Ascending aorta (tissue), 2 donors: Measurements from ENCODE around the gene VWC2. TPM values are rescaled to one million over a fixed set of nuclear protein-coding genes. Genes with fewer than 3 reads are reported as not detected.

ENCODE experiments used
- DNase-seq, 2 donors: peaks; one replicate each; pipeline ENCODE4 v3.0.0-alpha.2; 2019; ENCODE audit warnings: low spot score in 2 of 2
- H3K27ac ChIP-seq, 2 donors: fragments of 200-600 bp; sonication (generic); one replicate each; pipeline ENCODE4 v1.5.1; 2016 to 2017; ENCODE audit warnings: mild to moderate bottlenecking in 1 of 2
- H3K27me3 ChIP-seq: fragments of 200-600 bp; sonication (generic); one replicate; pipeline ENCODE4 v1.5.1; 2017
- H3K36me3 ChIP-seq, 2 donors: fragments of 200-600 bp; sonication (generic); one replicate each; pipeline ENCODE4 v1.5.1; 2016
- H3K4me1 ChIP-seq, 2 donors: fragments of 200-600 bp; sonication (generic); one replicate each; pipeline ENCODE4 v1.5.1; 2016 to 2017; ENCODE audit warnings: mild to moderate bottlenecking in 1 of 2
- H3K4me3 ChIP-seq, 2 donors: fragments of 200-600 bp; sonication (generic); one replicate each; pipeline ENCODE4 v1.5.1; 2016 to 2017; ENCODE audit warnings: mild to moderate bottlenecking in 1 of 2
- H3K9me3 ChIP-seq, 2 donors: fragments of 200-600 bp; sonication (generic); one replicate each; pipeline ENCODE4 v1.5.1; 2016
- CTCF ChIP-seq, 3 experiments: fragments of 200-600 bp in 2 of 3; fragments of 450-650 bp in 1 of 3; sonication (generic) in 2 of 3; IDR thresholded peaks; one replicate each; pipeline ENCODE4 v1.5.1; 2016 to 2019; ENCODE audit warnings: antibody characterized with exemption in 3 of 3, mild to moderate bottlenecking in 1 of 3, moderate library complexity in 1 of 3
- intact Hi-C: fragments of 100-400 bp; cut with DNase I; formaldehyde crosslinking; loops from one replicate; pipeline ENCODE4 v1.15.1; 2023
- total RNA-seq: library from RNA; depleted of rRNA; stranded (reverse); fragments of >200 nt; gene quantifications from one replicate; pipeline ENCODE4 v1.1.0, GENCODE V29; 2016

Gene VWC2
- total RNA-seq, 1 donor from 2014 or later: not detected

- Histone ChIP-seq H3K4me1 (no peaks in the 10 kb centered on the region), H3K4me3 (no peak overlapping the region), H3K36me3 (no peaks in the 10 kb centered on the region), H3K27ac (no peak overlapping the region), H3K27me3 (no peaks in the 10 kb centered on the region), H3K9me3 (no peaks in the 10 kb centered on the region)
- intact Hi-C loops: no loop called here
- no peak for DNase-seq
- no peak for TF ChIP-seq CTCF (IDR thresholded peaks at IDR 0.05)
Measured at GRCh38 chr7:49787980-49788379, 14.5 kb downstream of the VWC2 start.

- no peaks in the 10 kb centered on the region for H3K36me3 ChIP-seq
- H3K27ac ChIP-seq: no peak overlapping the region
- no peak overlapping the region for H3K4me3 ChIP-seq
- intact Hi-C loops: no loop called here
- TF ChIP-seq CTCF (IDR thresholded peaks at IDR 0.05): no peak
- H3K9me3 ChIP-seq: no peaks in the 10 kb centered on the region
- H3K4me1 ChIP-seq: no peaks in the 10 kb centered on the region
- DNase-seq: no peak
- no peaks in the 10 kb centered on the region for H3K27me3 ChIP-seq
Measured at GRCh38 chr7:49788455-49789059, 15.1 kb downstream of the VWC2 start.

- Histone ChIP-seq H3K27ac (no peak overlapping the region), H3K9me3 (no peaks in the 10 kb centered on the region), H3K4me3 (no peak overlapping the region), H3K4me1 (no peaks in the 10 kb centered on the region), H3K36me3 (no peaks in the 10 kb centered on the region), H3K27me3 (no peaks in the 10 kb centered on the region)
- DNase-seq: no peak
- TF ChIP-seq CTCF (IDR thresholded peaks at IDR 0.05): no peak
- intact Hi-C loops: no loop called here
Measured at GRCh38 chr7:49789736-49790135, 16.3 kb downstream of the VWC2 start.

GRCh38 chr7:49790209-49790608 lies 16.8 kb downstream of the VWC2 start:
- no peak for DNase-seq
- Histone ChIP-seq H3K4me3 (no peak overlapping the region), H3K27me3 (no peaks in the 10 kb centered on the region), H3K4me1 (no peaks in the 10 kb centered on the region), H3K36me3 (no peaks in the 10 kb centered on the region), H3K27ac (no peak overlapping the region), H3K9me3 (no peaks in the 10 kb centered on the region)
- intact Hi-C loops: no loop called here
- TF ChIP-seq CTCF (IDR thresholded peaks at IDR 0.05): no peak

- no peaks in the 10 kb centered on the region for H3K36me3 ChIP-seq
- H3K4me1 ChIP-seq: no peaks in the 10 kb centered on the region
- TF ChIP-seq CTCF (IDR thresholded peaks at IDR 0.05): peak in 1 of 3 experiments; percentile 34
- H3K9me3 ChIP-seq: no peaks in the 10 kb centered on the region
- DNase-seq: no peak
- no peaks in the 10 kb centered on the region for H3K27me3 ChIP-seq
- H3K4me3 ChIP-seq: no peak overlapping the region
- intact Hi-C loops: no loop called here
- no peak overlapping the region for H3K27ac ChIP-seq
Measured at GRCh38 chr7:49791088-49791741, 17.8 kb downstream of the VWC2 start.
